HepG2 (cell line): ENCODE measurements around the gene CCM2. TPM values are rescaled to one million over a fixed set of nuclear protein-coding genes. Genes with fewer than 3 reads are reported as not detected.
A peak's percentile ranks its signal among the peaks of the same experiment; 100 is the strongest.

ENCODE experiments used
- EHMT2 ChIP-seq: fragments of 200-600 bp; sonication (generic); IDR thresholded peaks from 2 replicates; pipeline ENCODE4 v1.7.0; 2017; ENCODE audit warnings: antibody characterized with exemption, low read depth, low read length, borderline replicate concordance
- PHF21A ChIP-seq: sonication (generic); formaldehyde crosslinking; IDR thresholded peaks from 2 replicates; pipeline ENCODE4 v1.5.0; 2020; ENCODE audit warnings: mild to moderate bottlenecking, missing genetic modification reagents
- POLR2A ChIP-seq, 2 experiments: IDR thresholded peaks; 2 replicates each; pipeline ENCODE4 v1.6.1; 2011; ENCODE audit warnings: low read depth in 2 of 2, low read length in 2 of 2, mild to moderate bottlenecking in 1 of 2, moderate library complexity in 1 of 2; ENCODE audit not compliant: insufficient read depth in 1 of 2
- TEF ChIP-seq: sonication (generic); formaldehyde crosslinking; IDR thresholded peaks from 2 replicates; pipeline ENCODE4 v1.5.0; 2020; ENCODE audit warnings: missing genetic modification reagents
- TRIM22 ChIP-seq: fragments of 450-650 bp; IDR thresholded peaks from 2 replicates; pipeline ENCODE4 v1.6.1; 2017
- ZBTB46 ChIP-seq: sonication (generic); formaldehyde crosslinking; IDR thresholded peaks from 2 replicates; pipeline ENCODE4 v1.4.0; 2020; ENCODE audit warnings: mild to moderate bottlenecking, missing genetic modification reagents, borderline replicate concordance
- ZFP91 ChIP-seq: sonication (generic); formaldehyde crosslinking; IDR thresholded peaks from 2 replicates; pipeline ENCODE4 v1.9.0; 2022; ENCODE audit warnings: missing genetic modification reagents, mild to moderate bottlenecking, borderline replicate concordance
- ZKSCAN8 ChIP-seq: IDR thresholded peaks from 2 replicates; pipeline ENCODE4 v1.6.1; 2016; ENCODE audit warnings: borderline replicate concordance, missing genetic modification reagents, missing compliant biosample characterization
- ZNF251 ChIP-seq: sonication (generic); formaldehyde crosslinking; IDR thresholded peaks from 2 replicates; pipeline ENCODE4 v1.9.0; 2021; ENCODE audit warnings: mild to moderate bottlenecking, missing genetic modification reagents
- ZNF382 ChIP-seq: sonication (generic); formaldehyde crosslinking; IDR thresholded peaks from 2 replicates; pipeline ENCODE4 v1.5.0; 2020; ENCODE audit warnings: missing genetic modification reagents, mild to moderate bottlenecking, borderline replicate concordance
- ZNF878 ChIP-seq: sonication (generic); formaldehyde crosslinking; IDR thresholded peaks from 2 replicates; pipeline ENCODE4 v1.8.1; 2023; ENCODE audit warnings: mild to moderate bottlenecking, missing genetic modification reagents, moderate library complexity
- polyA plus RNA-seq, 8 experiments: library from polyadenylated mRNA; depleted of rRNA in 3 of 8; stranded (reverse) in 7 of 8; unstranded in 1 of 8; fragments of >200 nt; fragmentation: Illumina TruSeq in 4 of 8; extraction: Trizol in 4 of 8; gene quantifications; 2 replicates each; pipeline versions ENCODE4 v1.2.1 to v1.2.3, GENCODE V29; 2011 to 2016; ENCODE audit warnings: low read depth in 4 of 8, missing spikeins in 1 of 8, mixed read lengths in 1 of 8; ENCODE audit not compliant: insufficient read depth in 1 of 8
- total RNA-seq, 5 experiments: library from RNA; depleted of rRNA; stranded (reverse); fragments of >200 nt; fragmentation: Illumina TruSeq; extraction: Trizol; gene quantifications; 2 replicates each; pipeline ENCODE4 v1.2.3, GENCODE V29; 2016; ENCODE audit warnings: low read depth in 1 of 5
- TF ChIP-seq, protein P1 (sequence below): sonication (generic); formaldehyde crosslinking; IDR thresholded peaks from 2 replicates; pipeline ENCODE4 v1.5.1; 2020; ENCODE audit warnings: missing genetic modification reagents, mild to moderate bottlenecking, borderline replicate concordance
- TF ChIP-seq, protein P2 (sequence below): sonication (generic); formaldehyde crosslinking; IDR thresholded peaks from 2 replicates; pipeline ENCODE4 v1.8.0; 2022; ENCODE audit warnings: mild to moderate bottlenecking, missing genetic modification reagents
- TF ChIP-seq, protein P3 (sequence below): sonication (generic); formaldehyde crosslinking; IDR thresholded peaks from 2 replicates; pipeline ENCODE4 v1.5.1; 2020; ENCODE audit warnings: mild to moderate bottlenecking, moderate library complexity, missing genetic modification reagents
- TF ChIP-seq, protein P4 (sequence below): IDR thresholded peaks from 2 replicates; pipeline ENCODE4 v1.6.1; 2016

Gene CCM2
- total and polyA plus RNA-seq, 2 of the 13 experiments (the other 11 are each of a cell fraction or from before 2014, with no cell fraction given): 13.7 to 15.8 TPM

GRCh38 chr7:44971902-44972441 lies 28.0 kb upstream of the CCM2 start (continued):
- TF ChIP-seq EHMT2 (no peak), ZNF878 (CRISPR knock-in tag) (no peak), ZNF251 (CRISPR knock-in tag) (no peak), TRIM22 (no peak), ZFP91 (no peak; the same call in 1 of the 2 replicates), TEF (no peak), ZKSCAN8 (CRISPR knock-in tag) (peak; percentile 98), PHF21A (CRISPR knock-in tag) (peak; percentile 68; the same call in 1 of the 2 replicates), POLR2A (IDR thresholded peaks at IDR 0.05; ENCODE audit: insufficient read depth in 1 of 2, low read depth in 2 of 2, low read length in 2 of 2) (no peak; a peak in 1 of 4 replicates), ZNF382 (no peak), ZBTB46 (CRISPR knock-in tag) (no peak)
- TF ChIP-seq, protein P1, sequence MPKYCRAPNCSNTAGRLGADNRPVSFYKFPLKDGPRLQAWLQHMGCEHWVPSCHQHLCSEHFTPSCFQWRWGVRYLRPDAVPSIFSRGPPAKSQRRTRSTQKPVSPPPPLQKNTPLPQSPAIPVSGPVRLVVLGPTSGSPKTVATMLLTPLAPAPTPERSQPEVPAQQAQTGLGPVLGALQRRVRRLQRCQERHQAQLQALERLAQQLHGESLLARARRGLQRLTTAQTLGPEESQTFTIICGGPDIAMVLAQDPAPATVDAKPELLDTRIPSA (CRISPR knock-in tag): no peak
- TF ChIP-seq, protein P2, sequence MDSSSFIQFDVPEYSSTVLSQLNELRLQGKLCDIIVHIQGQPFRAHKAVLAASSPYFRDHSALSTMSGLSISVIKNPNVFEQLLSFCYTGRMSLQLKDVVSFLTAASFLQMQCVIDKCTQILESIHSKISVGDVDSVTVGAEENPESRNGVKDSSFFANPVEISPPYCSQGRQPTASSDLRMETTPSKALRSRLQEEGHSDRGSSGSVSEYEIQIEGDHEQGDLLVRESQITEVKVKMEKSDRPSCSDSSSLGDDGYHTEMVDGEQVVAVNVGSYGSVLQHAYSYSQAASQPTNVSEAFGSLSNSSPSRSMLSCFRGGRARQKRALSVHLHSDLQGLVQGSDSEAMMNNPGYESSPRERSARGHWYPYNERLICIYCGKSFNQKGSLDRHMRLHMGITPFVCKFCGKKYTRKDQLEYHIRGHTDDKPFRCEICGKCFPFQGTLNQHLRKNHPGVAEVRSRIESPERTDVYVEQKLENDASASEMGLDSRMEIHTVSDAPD (CRISPR knock-in tag): no peak
- TF ChIP-seq, protein P3, sequence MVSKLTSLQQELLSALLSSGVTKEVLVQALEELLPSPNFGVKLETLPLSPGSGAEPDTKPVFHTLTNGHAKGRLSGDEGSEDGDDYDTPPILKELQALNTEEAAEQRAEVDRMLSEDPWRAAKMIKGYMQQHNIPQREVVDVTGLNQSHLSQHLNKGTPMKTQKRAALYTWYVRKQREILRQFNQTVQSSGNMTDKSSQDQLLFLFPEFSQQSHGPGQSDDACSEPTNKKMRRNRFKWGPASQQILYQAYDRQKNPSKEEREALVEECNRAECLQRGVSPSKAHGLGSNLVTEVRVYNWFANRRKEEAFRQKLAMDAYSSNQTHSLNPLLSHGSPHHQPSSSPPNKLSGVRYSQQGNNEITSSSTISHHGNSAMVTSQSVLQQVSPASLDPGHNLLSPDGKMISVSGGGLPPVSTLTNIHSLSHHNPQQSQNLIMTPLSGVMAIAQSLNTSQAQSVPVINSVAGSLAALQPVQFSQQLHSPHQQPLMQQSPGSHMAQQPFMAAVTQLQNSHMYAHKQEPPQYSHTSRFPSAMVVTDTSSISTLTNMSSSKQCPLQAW (CRISPR knock-in tag): no peak
- TF ChIP-seq, protein P4, sequence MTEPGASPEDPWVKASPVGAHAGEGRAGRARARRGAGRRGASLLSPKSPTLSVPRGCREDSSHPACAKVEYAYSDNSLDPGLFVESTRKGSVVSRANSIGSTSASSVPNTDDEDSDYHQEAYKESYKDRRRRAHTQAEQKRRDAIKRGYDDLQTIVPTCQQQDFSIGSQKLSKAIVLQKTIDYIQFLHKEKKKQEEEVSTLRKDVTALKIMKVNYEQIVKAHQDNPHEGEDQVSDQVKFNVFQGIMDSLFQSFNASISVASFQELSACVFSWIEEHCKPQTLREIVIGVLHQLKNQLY (CRISPR knock-in tag): peak; percentile 42; the same call in 1 of the 2 replicates
